ENCODE data around the gene MIER2.

DNA sequence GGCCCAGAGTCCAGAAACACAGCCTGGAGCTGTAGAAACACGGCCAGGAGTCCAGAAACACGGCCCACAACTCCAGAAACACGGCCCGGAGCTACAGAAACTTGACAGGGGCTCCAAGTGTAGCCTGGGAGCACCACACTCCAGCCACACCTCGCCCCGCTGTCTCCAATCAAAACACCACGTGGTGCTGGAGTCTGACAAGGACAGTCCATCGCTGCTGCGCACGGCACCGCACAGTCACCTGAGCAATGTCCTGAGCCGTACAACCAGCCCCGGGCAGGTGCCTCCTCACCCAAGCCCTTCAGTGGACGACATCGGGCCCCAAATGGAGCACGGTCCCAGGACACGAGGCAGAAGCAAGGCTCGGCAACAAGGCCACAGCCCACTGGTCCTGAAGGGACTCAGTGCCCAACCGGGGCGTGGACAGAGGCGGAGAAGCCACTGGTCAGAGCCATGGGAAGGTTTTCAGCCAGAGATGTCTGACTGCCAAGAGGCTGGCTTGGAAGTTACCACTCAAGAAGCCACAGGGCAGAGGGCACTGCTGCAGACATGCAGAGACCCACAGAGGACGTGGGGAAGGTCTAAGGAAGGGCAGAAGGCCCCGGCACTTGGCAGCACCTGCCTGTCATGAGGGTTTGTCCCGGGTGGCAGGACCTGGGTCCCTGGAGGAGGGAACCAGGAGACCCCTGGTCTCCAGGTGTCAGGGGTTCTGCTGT lies 33.7 kb downstream of the MIER2 start:
- TF ChIP-seq, protein P1, sequence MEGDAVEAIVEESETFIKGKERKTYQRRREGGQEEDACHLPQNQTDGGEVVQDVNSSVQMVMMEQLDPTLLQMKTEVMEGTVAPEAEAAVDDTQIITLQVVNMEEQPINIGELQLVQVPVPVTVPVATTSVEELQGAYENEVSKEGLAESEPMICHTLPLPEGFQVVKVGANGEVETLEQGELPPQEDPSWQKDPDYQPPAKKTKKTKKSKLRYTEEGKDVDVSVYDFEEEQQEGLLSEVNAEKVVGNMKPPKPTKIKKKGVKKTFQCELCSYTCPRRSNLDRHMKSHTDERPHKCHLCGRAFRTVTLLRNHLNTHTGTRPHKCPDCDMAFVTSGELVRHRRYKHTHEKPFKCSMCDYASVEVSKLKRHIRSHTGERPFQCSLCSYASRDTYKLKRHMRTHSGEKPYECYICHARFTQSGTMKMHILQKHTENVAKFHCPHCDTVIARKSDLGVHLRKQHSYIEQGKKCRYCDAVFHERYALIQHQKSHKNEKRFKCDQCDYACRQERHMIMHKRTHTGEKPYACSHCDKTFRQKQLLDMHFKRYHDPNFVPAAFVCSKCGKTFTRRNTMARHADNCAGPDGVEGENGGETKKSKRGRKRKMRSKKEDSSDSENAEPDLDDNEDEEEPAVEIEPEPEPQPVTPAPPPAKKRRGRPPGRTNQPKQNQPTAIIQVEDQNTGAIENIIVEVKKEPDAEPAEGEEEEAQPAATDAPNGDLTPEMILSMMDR (IDR thresholded peaks at IDR 0.05; ENCODE audit: insufficient read depth, low read depth, low read length) = no peak
- no peak for TF ChIP-seq EZH2 (IDR thresholded peaks at IDR 0.05; ENCODE audit: insufficient read depth, low read length)
